Central memory CD4-positive, alpha-beta T cell (primary cell): ENCODE measurements around the gene UBR4.
A peak's percentile ranks its signal among the peaks of the same experiment; 100 is the strongest.

Source experiments
- DNase-seq: peaks from one replicate; pipeline ENCODE4 v3.0.0; 2022

Gene UBR4

DNA sequence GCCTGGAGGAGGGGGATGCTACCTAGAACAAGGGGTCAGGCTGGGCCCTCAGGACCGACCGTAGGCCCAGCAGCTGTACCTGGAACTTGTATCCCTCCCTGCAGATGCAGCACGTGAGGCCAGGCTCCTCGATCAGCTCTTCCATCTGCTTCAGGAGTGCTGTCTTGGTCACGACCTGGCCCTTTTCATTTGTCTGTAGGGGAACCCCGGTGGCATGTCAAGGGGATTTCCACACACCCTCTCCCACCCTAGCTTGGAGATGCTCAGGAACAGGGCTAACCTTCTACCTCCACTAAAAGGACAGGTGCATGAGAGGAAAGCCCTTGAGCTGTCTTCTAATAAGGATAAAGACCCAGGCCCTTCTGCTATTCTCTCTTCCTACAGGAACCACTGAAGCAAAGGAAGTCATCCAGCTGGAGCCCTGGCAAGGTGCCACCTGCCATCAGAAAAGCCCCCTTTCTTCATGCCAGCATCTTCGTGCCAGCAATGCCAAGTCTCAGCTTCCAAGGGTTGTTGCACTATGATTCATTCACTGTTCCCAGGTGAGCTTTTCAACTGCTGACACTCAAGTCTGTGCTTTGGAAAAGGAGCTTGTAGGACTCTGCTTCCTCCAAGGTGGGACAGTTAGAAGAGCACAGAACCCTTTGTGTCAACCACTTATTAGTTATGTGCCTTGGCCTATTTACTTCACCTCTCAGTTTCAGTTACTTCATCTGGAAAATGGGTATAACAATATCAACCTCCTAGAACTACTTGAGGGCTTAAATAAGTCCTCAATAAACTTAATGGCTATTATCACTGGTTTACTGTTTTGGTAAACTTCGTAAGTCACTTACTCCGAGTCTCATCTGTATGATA lies 122.1 kb downstream of the UBR4 start:
- DNase-seq: no peak

DNA sequence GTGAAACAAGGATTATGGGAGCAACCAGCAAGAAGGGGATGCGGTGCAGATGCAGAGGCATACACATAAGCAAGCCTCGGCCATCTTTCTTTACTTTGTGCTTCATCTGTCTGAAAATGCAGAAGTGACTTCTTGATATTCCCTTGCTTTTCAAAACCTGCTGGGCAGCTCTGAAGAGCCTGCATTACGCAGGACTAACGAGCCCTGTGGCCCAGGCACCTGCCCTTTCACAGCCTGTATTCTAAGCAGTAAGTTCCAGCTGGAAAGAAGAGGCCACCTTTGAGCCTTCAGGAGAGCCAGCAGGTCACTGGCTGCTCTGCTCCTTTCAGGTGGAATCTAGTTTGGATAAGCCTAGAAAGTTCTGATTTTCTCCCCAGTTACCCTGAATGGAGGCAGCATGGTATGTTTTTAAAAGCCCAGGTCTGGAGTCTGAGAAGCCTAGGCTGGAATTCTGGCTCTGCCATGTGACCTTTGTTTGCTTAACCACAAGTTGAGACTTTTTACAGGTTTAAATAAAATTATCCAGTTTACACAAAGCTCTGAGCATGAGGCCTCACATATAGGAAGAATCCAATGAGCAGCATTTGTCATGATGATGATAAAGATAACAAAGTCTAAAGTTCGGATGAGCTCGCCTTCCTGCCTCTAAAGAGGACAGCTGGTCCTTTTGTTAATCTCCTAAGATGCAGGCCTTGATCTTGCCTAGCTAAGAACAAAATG lies 122.9 kb downstream of the UBR4 start:
- no peak for DNase-seq

DNA sequence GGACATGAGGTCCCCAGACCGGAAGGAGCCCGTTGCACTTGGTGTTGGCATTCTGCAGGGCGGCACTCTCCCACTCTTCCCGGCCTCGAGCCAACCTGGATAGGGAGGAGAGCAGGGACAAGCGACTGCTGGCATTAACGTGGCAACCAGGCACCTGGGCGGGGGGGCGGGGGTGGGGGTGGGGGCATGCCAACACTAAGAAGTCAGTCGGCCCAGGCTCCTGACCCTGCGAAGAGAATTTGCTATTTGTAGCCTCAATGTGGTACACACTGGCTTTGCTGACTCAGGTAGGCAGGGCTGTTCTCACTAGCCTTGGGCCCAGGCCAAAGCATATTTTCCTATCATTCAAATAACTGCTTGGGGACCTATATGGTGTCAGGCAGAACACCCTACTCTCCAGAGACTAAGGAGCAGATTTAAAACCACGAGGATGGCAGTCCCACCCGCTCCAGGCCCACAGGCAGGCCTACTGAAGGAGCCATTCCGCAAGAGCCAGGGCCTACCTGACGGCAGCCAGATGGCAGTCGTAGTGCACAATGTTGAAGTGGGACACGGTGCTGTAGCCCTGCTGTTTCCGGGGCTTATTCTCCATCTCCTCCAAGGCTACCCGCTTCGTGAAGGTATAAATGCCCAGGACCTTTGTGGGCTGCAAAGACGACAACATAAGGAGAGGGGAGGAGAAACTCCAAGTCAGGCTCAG lies 123.7 kb downstream of the UBR4 start:
- DNase-seq: no peak

DNA sequence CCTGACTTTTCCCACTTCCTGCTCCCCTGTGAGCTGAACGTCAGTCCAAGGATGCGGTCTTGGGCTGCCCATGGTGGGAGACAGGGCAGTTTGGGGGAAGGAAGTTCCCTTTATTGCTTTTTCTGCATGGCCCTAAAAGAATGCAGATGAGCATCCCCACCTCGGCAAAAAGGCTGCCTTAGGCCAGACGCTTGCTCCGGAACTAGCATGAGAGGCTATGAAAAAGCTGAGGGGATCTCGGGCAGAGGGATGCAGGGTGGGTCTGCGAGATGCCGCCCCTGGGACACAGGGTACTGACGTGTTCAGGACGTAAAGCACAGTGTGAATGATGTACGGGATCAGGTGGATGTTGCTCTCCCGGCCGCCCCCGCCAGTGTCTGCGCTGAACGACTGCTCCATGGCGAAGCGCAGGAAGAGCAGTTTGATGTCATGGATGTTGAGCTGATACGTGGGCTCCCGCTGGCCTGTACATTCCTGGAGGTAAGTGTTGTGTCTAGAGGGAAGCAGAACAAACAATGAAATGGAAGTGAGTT lies 125.8 kb downstream of the UBR4 start:
- DNase-seq: no peak

DNA sequence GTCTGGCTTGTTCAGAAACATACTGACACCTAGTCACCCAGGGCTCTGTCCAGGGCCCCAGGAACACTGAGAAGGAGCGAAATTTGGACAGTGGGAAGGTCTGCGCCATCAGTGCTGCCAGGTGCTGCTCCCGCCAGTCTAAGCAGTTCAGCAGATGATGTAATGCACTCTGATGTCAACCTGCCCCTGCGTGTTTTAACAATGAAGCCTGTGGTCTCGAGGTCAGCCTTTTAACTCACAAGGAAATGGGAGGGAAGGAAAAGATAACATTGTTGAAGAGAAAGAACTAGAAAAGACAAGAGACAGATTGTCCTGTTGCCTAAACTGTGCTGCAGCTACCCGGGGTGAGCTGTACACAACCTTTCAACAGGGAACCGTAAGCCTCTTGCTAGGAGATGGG lies 127.0 kb downstream of the UBR4 start:
- no peak for DNase-seq

DNA sequence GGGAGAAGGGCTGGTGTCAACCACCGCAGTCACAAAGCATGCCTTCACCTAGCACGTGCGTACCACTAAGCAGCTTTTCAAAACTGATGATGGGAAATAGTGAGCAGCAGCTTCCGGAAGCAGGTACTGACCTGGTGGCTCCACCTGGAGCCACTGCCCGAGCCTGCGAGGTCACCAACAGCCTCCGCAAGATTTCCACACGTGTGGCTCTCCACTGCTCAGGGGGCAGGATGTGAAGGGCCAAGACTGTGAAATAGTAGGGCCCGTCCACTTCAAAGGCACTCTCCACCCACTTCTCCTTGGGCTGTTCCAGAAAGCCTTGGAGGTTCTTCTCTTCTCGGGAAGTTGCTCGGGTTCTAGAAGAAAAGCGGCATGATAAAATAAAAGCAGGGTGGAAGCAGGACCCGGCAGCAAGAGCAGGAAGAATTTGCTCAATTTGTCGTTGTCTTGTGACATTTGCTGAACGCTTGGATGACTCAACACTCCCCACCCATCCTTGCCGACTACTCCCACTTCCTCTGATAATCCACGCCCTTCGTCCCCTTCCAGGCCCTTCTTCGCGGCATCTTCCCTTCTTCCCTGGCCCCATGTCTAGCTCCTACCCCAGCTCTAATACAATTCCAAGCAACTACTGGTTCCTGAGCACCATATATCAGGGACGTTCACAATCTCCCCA lies 128.7 kb downstream of the UBR4 start:
- no peak for DNase-seq

DNA sequence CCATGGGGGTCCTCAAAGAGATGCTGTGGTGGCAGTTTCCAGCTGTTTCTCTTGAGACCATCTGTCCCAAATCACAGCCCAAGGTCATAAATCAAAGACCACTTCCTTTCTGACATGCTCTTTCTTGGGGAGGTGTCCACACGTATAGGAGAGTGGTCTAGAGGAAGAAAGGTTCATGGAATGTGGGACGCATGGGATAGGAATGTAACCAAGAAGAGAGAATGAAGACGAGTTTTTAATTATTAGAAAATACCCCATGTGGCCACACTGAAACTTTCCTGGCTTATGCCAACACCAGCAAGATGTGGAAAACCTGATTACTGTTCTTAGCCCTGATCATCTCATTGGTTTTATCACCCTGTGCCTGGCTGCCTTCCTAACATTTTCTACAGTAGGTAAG lies 129.3 kb downstream of the UBR4 start:
- DNase-seq: no peak

DNA sequence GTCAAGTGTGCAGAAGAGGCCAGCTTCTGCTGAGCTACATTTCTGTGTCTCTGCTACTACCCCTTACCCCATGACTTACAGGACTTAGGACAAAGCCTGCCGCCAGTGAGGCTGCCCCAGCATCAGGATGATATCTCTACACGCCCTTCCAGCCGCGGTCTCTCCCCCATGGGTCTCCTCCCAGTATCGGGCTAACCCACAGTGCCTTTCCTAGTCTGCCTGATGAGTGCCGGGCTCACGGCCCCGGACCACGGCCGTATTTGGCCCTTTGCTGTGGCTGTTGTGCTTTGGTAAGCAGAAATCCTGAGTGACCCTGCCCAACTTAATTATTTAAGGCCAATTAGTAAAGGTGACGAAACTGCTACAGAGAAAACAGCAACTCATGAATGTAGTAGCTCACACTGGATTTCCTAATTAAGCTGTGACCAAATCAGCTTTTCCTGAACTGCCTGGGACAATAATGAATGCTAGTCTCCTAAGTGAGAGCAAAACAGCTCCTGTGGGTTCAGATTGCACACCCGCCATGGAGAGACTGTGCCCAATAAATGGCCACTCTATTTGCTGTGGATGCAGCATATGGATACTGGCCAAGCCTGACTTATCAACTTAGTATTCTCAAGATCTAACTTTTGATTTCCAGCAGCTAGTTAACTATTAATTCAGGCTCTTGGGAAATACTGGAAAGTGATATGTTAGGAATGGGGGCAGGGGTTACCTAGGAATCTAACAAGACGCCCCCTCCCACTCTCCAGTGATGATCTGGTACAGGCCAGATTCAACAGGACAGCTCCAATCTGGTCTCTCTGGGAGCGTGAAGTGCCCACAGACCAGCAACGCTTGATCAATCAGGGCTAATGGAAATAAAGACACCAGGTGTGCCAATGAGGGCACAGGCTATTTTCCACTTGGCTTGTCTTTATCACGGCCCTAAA lies 130.3 kb downstream of the UBR4 start:
- no peak for DNase-seq

DNA sequence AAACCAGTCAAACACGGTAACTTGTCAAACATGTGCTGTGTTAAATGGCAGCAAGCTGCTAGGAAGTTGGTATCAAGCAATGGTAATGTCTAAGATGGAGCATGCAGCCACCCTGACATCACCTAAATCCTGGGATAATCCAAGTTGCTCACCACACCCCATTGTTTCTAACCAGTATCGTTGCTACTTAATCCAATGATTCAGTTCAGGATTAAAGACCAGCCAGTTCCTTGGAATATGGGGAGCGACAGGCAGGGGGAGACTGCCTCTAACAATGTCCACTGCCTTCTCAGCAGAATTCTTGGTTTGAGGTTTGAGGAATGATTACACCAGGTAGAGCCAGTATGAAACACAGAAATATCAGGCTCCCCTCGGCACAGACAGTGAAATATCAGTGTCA lies 131.5 kb downstream of the UBR4 start:
- DNase-seq: no peak

DNA sequence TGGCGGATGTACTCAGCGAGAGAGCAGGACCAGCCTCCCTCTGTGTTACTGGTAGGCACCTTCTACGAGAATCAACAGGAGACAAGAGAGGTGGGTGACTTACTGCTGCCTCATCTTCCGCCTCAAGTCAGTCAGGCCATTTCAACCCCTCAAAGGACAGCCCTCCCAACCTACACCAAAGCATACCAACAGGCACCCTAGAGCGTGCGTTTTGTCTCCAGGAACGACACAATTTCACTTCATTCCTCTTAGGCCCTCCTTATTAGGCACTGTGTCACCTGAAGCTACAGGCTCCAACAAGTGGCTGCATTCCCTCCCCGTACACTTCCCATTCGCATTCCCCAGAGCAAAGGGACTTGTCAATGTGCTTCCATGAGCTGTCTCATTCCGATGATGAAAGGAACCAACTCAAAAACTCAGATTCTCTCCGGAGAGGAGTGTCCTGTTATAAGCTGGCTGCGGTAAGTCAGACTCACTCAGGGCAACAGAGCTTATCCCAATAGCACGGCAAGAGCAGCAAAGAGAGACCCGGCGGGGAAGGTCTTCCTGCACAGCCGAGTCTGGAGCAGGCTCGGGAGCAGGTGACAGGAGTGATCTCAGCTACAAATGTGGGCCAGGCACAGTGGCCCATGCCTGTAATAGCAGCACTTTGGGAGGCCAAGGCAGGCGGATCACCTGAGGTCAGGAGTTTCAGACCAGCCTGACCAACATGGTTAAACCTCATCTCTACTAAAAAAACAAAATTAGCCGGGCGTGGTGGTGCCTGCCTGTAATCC lies 133.0 kb downstream of the UBR4 start:
- no peak for DNase-seq

DNA sequence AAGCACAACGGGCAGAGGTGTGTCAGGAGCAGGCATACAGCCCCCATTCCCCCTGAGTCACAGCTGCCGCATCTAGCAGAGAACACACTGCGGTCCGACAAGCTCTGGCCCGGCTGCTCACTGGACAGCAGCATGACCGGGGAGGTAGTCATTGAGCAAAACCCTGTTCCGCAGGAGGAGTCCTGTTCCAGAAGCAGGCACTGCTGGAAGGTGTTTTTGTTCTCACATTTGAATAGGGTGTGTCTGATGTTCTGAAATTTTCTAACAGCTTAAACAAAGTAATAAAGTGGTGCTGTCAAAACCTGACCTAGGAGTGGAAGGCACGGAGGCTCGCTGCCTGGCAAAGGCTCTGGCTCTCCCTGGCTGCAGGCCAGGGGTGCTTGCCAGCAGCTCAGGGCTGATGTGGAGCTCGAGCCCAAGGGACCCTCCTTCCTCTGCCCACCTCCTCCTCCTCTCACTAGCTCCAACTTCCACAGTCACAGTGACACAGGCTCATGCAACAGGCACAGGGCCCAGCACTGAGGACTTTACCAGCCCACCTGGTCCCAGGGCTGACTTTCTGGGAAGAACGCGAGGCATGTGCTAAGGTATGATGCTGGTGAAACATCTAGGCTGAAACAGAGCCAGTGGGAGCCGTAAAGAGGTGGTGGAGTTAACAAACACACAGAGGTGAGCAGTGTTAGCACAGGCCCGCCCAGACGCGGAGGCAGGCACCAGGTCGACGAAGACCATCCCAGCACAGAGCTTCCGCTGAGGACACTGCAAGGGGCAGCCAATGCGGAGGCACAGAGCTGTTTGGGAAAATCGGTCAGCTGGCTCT lies 135.0 kb downstream of the UBR4 start:
- DNase-seq: no peak

DNA sequence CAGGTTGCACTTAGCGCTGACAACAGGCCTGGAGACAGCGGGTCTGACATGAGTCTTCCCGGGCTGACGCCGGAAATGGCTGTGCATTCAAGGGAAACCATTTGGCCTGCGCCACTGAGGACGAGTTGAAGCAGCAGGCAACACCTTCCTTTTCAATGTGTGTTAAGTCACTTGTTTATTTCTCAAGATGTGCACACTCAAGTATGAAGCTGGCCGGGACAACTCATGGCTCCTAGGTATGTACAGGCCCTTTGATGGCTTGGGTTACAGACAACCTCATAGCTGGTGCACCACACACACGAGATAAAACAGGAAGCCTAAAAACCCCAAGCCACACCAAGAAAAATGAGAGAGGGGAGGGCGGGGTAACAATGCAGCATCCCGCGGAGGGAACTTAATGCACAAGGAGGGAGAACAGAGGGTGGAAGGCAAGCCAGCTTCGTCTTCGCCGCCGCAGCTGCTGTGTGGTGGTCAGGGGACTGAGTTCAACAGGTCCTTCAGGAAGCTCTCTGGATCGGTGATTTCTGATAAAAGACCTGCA lies 135.6 kb downstream of the UBR4 start:
- peak; percentile 87 for DNase-seq

DNA sequence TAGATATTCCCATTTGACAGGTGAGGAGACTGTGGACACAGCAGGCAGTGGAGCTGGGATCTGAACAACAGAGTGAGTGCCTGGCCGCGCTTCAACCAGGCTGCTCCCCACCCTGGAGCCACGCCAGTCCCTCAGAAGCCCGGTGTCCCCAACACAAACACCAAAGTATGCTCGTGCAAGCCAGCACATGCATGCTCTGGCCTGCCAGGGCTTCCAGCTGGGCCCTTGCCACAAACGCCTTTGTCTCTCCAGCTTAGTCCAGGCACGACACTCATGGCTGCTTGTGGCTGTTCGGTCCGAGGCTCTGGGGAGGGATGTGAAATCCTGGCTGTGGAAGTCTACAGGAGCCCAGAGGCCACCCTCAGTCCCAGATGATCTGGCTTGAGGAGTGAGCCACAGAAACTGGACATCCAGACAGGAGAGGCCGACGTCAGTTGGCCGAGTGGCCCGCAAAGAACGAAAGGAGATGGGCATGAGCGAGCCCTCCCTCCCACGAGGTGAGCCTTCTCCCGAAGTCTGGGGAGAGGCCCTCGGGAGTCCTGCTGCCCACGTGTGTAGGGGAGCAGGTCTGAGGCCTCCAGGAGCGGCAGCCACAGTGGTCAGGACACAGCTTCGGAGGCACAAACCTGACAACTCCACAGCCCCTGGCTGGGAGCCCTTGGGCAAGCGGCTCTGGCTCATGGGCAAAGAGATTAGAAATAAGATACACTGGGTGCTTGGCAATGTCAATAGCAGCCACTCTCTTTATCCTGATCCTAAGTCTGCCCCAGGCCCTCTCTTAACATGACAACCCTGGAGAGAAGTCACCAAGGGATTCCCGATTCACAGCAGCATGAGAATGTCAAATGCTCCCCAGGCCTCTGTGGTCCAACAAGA lies 136.5 kb downstream of the UBR4 start:
- DNase-seq: no peak

DNA sequence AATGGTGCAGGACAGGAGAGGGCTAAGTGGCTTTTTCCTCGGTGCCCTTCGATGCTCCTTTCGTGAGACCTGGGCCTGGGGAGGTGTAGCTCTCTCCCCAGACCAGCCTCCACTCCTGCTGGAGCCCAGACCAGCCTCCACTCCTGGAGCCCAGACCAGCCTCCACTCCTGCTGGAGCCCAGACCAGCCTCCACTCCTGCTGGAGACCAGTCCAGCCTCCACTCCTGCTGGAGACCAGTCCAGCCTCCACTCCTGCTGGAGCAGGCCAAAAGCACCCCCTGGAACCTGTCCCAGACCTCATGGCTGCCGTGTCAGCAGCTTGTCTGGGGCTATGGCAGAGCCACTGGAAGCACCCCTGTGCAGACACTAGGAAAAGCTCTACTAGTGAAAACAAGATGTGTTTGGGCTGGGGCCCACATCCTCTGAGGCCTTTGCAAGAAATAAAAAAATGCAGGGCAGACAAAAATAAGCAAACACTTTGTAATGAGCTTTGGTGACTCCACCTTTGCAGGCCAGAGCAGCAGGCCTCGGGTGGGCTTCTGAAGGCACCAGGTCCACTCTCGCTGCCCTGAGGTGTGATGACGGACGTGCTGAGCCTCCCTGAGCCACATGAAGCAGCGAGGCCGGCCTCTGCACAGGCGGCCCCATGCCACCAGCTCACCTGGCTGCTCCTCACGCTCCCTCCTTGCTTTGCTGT lies 137.6 kb downstream of the UBR4 start:
- DNase-seq: no peak

DNA sequence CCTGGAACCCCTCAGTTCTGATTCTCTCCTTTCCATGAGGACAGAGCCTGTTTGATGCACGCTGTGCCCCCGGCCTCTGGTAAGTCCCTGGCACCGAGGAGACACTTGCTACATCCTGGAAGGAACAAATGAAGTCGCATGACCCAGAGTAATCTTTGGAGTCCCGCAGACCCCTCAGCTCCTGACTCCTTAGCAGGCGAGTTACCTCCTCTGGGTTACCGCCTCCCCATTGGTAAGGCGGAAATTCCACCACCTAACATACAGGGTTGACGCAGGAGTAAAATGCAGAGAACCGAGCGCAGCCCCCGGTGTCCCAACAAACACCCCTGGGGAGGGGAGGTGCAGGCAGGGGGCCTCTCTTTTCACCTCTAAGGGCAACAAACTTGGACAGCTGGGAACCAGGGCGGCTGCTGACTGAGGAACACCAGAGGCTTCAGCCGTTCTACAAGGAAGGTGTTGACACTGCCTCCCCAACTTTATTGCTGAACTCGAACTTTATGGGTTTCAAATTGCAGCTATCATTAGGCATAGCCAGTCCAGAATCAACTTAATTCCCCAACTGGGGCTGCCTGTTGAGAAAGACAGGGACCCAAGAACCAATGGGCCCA lies 138.3 kb downstream of the UBR4 start:
- no peak for DNase-seq

DNA sequence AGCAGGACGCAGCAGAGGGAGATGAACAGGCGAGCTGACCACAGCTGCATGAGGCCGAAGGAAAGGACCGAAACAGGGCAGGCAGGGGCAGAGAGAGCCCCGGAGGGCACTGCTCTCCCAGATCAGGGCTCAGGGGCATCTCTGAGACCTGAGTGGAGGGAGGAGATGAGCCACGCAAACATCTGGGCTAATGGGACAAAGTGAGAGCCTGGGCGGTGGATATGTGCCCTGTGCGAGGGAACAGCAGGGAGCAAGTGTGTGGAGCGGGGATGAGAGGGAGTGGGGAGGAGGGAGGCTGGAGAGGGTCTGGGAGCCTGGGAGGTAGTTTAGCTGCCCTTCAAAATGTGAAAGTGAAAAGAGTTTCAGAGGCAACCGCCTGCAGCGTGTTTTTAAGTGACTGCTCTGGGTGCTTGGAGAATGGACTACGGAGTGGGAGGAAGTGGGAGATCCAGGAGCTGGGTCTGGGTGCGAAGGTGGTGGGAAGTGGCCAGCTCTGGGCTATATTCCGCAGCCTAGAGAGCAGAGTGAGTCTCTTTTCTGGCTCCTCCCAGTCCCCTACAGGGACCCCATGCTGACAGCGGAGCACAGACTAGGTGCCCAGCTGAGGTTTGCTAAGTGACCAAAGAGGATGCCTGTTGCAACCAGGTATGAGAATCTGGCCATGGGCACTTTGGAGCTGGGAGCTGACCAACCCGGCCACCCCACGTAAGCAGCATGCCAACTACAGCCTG lies 139.0 kb downstream of the UBR4 start:
- no peak for DNase-seq

DNA sequence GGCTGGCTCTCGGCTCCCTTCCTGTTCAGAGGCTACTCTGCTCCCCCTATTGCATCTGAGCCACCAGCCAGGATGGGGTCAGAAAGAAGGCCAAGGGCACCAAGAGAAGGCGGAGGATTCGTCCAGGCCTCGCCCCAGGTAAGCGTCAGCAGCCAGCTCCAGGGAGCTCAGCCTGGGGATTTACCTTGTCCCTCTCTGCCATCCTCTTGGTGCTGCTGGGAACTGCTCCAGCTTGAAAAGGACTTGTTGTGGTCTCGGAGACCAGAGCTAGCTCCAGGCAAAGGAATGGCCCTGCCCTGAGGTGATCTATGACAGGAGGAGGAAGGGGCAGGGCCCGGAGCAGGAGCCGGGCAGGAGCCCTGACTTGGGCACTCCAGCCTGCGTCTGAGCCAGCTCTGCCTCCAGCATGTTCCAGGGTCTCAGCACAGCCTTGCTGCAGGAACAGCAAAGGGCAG lies 139.8 kb downstream of the UBR4 start:
- no peak for DNase-seq
